H1 (cell line): ENCODE results near the gene EXOSC5. TPM values are rescaled to one million over a fixed set of nuclear protein-coding genes. Genes with fewer than 3 reads are reported as not detected.

Source experiments
- CTCF ChIA-PET: fragments of 300-600 bp; sonication (Branson Sonifier 250); formaldehyde crosslinking; loops from one replicate; lab custom pipeline; 2021; ENCODE audit not compliant: partially characterized antibody; lab: Charles Lee
- POLR2A ChIA-PET: fragments of 300-600 bp; sonication (Branson Sonifier 250); formaldehyde crosslinking; loops from one replicate; lab custom pipeline; 2021; ENCODE audit warnings: inconsistent platforms; ENCODE audit not compliant: partially characterized antibody; lab: Charles Lee
- DNase-seq, 2 experiments: peaks; one replicate each; pipeline versions ENCODE4 v3.0.0 to v3.0.0-alpha.2; 2010 to 2022; ENCODE audit warnings: low spot score in 2 of 2, low read depth in 1 of 2, mixed read lengths in 1 of 2
- FAIRE-seq: peaks from 2 replicates; lab custom pipeline; 2011; peaks lifted over from hg19 to GRCh38; lab: Jason Lieb, UNC
- H2AFZ ChIP-seq: 2 replicates; pipeline ENCODE4 v1.8.1; 2012; ENCODE audit warnings: low read length, inconsistent platforms
- H2AK5ac ChIP-seq: 2 replicates; pipeline ENCODE4 v1.6.1; 2013; ENCODE audit warnings: low read depth, low read length
- H2BK120ac ChIP-seq: replicated peaks from 2 replicates; pipeline ENCODE3; 2013; ENCODE audit warnings: low read depth, low read length, inconsistent platforms
- H2BK12ac ChIP-seq: 2 replicates; pipeline ENCODE4 v1.6.1; 2013; ENCODE audit warnings: low read depth, low read length
- H2BK15ac ChIP-seq: 2 replicates; pipeline ENCODE4 v1.6.1; 2013; ENCODE audit warnings: low read length
- H2BK20ac ChIP-seq: 2 replicates; pipeline ENCODE4 v1.6.1; 2013; ENCODE audit warnings: low read length
- H2BK5ac ChIP-seq: 2 replicates; pipeline ENCODE4 v1.6.1; 2013; ENCODE audit warnings: low read depth, low read length
- H3K14ac ChIP-seq: 2 replicates; pipeline ENCODE4 v1.6.1; 2013; ENCODE audit warnings: inconsistent platforms; ENCODE audit not compliant: insufficient read length
- H3K18ac ChIP-seq: 2 replicates; pipeline ENCODE4 v1.6.1; 2013; ENCODE audit warnings: low read length; ENCODE audit errors: extremely low read depth
- H3K23ac ChIP-seq: 2 replicates; pipeline ENCODE4 v1.6.1; 2013; ENCODE audit warnings: inconsistent platforms; ENCODE audit not compliant: insufficient read length
- H3K23me2 ChIP-seq: 2 replicates; pipeline ENCODE4 v1.6.1; 2013; ENCODE audit warnings: low read depth, low read length
- H3K27ac ChIP-seq: 2 replicates; pipeline ENCODE4 v1.6.1; 2011; ENCODE audit warnings: low read depth, low read length, inconsistent platforms
- H3K27me3 ChIP-seq, 4 experiments: replicated peaks in 1 of 4; 1 replicate in 1 of 4; 2 replicates in 3 of 4; pipeline versions ENCODE4 v1.6.1 to v1.8.1; 2011 to 2013; ENCODE audit warnings: low read length in 3 of 4, mild to moderate bottlenecking in 3 of 4, inconsistent platforms in 2 of 4, mixed read lengths in 2 of 4, moderate library complexity in 1 of 4; ENCODE audit not compliant: control insufficient read depth in 3 of 4, insufficient read depth in 3 of 4; ENCODE audit errors: extremely low read depth in 1 of 4
- H3K36me3 ChIP-seq, 4 experiments: 2 replicates each; pipeline versions ENCODE4 v1.6.1 to v1.8.1; 2011 to 2013; ENCODE audit warnings: mild to moderate bottlenecking in 4 of 4, low read length in 3 of 4, moderate library complexity in 2 of 4, control low read depth in 1 of 4, inconsistent platforms in 1 of 4; ENCODE audit not compliant: insufficient read depth in 4 of 4, control insufficient read depth in 2 of 4
- H3K4ac ChIP-seq: replicated peaks from 2 replicates; pipeline ENCODE3; 2013; ENCODE audit warnings: low read length, low read depth, mixed read lengths, inconsistent platforms; ENCODE audit not compliant: insufficient read length
- H3K4me1 ChIP-seq, 4 experiments: replicated peaks in 1 of 4; 1 replicate in 1 of 4; 2 replicates in 3 of 4; pipeline versions ENCODE4 v1.6.1 to v1.8.1; 2011 to 2013; ENCODE audit warnings: low read length in 3 of 4, inconsistent platforms in 2 of 4, mixed read lengths in 1 of 4; ENCODE audit not compliant: insufficient read depth in 4 of 4, control insufficient read depth in 3 of 4
- H3K4me2 ChIP-seq, 2 experiments: 2 replicates each; pipeline versions ENCODE4 v1.6.1 to v1.8.1; 2011 to 2013; ENCODE audit warnings: low read depth in 2 of 2, low read length in 2 of 2, control low read depth in 1 of 2, inconsistent platforms in 1 of 2, mild to moderate bottlenecking in 1 of 2; ENCODE audit not compliant: insufficient read depth in 1 of 2
- H3K4me3 ChIP-seq, 4 experiments: fragments of 200-600, 300-600 bp in 1 of 4; sonication (generic), shearing (Covaris generic), sonication (Bioruptor Twin) in 1 of 4; 2 replicates each; pipeline versions ENCODE4 v1.5.1 to v1.8.1; 2011 to 2016; ENCODE audit warnings: low read length in 4 of 4, low read depth in 3 of 4, control low read depth in 2 of 4, inconsistent platforms in 2 of 4, mild to moderate bottlenecking in 2 of 4, mixed read lengths in 1 of 4, moderate library complexity in 1 of 4; ENCODE audit not compliant: insufficient read depth in 2 of 4; ENCODE audit errors: extremely low read depth in 1 of 4
- H3K56ac ChIP-seq: replicated peaks from 2 replicates; pipeline ENCODE3; 2013; ENCODE audit warnings: low read depth, mild to moderate bottlenecking, mixed read lengths, low read length, inconsistent platforms; ENCODE audit not compliant: insufficient read length
- H3K79me1 ChIP-seq: 2 replicates; pipeline ENCODE4 v1.6.1; 2013; ENCODE audit warnings: low read depth, low read length, control low read depth
- H3K79me2 ChIP-seq, 2 experiments: 2 replicates each; pipeline versions ENCODE4 v1.6.1 to v1.8.1; 2012 to 2013; ENCODE audit warnings: low read length in 2 of 2, mild to moderate bottlenecking in 2 of 2, inconsistent platforms in 1 of 2; ENCODE audit not compliant: insufficient read depth in 2 of 2, control insufficient read depth in 1 of 2
- H3K9ac ChIP-seq, 4 experiments: replicated peaks in 1 of 4; 1 replicate in 1 of 4; 2 replicates in 3 of 4; pipeline versions ENCODE4 v1.6.1 to v1.8.1; 2011 to 2013; ENCODE audit warnings: low read depth in 3 of 4, low read length in 3 of 4, control low read depth in 2 of 4, mild to moderate bottlenecking in 2 of 4, moderate library complexity in 2 of 4, inconsistent platforms in 1 of 4; ENCODE audit errors: extremely low read depth in 1 of 4
- H3K9me3 ChIP-seq, 2 experiments: 2 replicates each; pipeline versions ENCODE4 v1.6.1 to v1.8.1; 2012 to 2013; ENCODE audit warnings: mild to moderate bottlenecking in 2 of 2, moderate library complexity in 2 of 2, control low read depth in 1 of 2, inconsistent platforms in 1 of 2, low read depth in 1 of 2, low read length in 1 of 2, mixed read lengths in 1 of 2; ENCODE audit not compliant: insufficient read depth in 2 of 2
- H4K20me1 ChIP-seq, 2 experiments: replicated peaks in 1 of 2; 2 replicates each; pipeline versions ENCODE3 to v1.8.1; 2011 to 2013; ENCODE audit warnings: inconsistent platforms in 2 of 2, low read length in 2 of 2, mild to moderate bottlenecking in 1 of 2; ENCODE audit not compliant: insufficient read depth in 2 of 2, control insufficient read depth in 1 of 2
- H4K5ac ChIP-seq: 2 replicates; pipeline ENCODE4 v1.6.1; 2013; ENCODE audit warnings: low read length, low read depth, mixed read lengths, inconsistent platforms; ENCODE audit not compliant: insufficient read length
- H4K8ac ChIP-seq: 2 replicates; pipeline ENCODE4 v1.8.0; 2013; ENCODE audit warnings: mild to moderate bottlenecking, moderate library complexity, low read length, inconsistent platforms; ENCODE audit not compliant: insufficient read depth; ENCODE audit errors: extremely low read depth
- H4K91ac ChIP-seq: replicated peaks from 2 replicates; pipeline ENCODE3; 2013; ENCODE audit warnings: low read length, mixed read lengths, inconsistent platforms; ENCODE audit not compliant: insufficient read length
- BCL11A ChIP-seq, 2 experiments: IDR thresholded peaks; one replicate each; pipeline ENCODE4 v1.6.1; 2011; ENCODE audit warnings: low read depth in 2 of 2, low read length in 2 of 2, mild to moderate bottlenecking in 2 of 2
- GTF2F1 ChIP-seq: IDR thresholded peaks from 2 replicates; pipeline ENCODE4 v1.6.1; 2012; ENCODE audit warnings: low read depth, low read length, improper control_type of control experiment, borderline replicate concordance
- KDM4A ChIP-seq: IDR thresholded peaks from one replicate; pipeline ENCODE4 v1.7.1; 2012; ENCODE audit warnings: low read depth, mild to moderate bottlenecking, moderate library complexity, low read length, inconsistent platforms; ENCODE audit not compliant: severe bottlenecking
- NRF1 ChIP-seq: IDR thresholded peaks from 2 replicates; pipeline ENCODE4 v1.6.1; 2011; ENCODE audit warnings: mild to moderate bottlenecking, low read depth, low read length, improper control_type of control experiment
- PHF8 ChIP-seq: fragments of 200-600 bp; sonication (generic); conservative IDR thresholded peaks from 2 replicates; pipeline ENCODE4 v1.7.1; 2012; ENCODE audit warnings: low read depth, mild to moderate bottlenecking, inconsistent platforms, low read length, moderate library complexity
- POLR2AphosphoS5 ChIP-seq: IDR thresholded peaks from 2 replicates; pipeline ENCODE4 v1.6.1; 2011; ENCODE audit warnings: low read depth, low read length
- RNF2 ChIP-seq: fragments of 200-900, 300-1000 bp; sonication (generic); IDR thresholded peaks from 2 replicates; pipeline ENCODE4 v1.7.1; 2016; ENCODE audit warnings: borderline replicate concordance, low read depth, mild to moderate bottlenecking, antibody characterized with exemption, low read length; ENCODE audit not compliant: poor library complexity, severe bottlenecking; ENCODE audit errors: missing control alignments
- SIN3A ChIP-seq, 2 experiments: IDR thresholded peaks in 1 of 2; conservative IDR thresholded peaks in 1 of 2; 2 replicates each; pipeline ENCODE4 v1.6.1; 2011 to 2012; ENCODE audit warnings: low read length in 2 of 2, improper control_type of control experiment in 1 of 2, low read depth in 1 of 2, mild to moderate bottlenecking in 1 of 2
- TAF7 ChIP-seq: optimal IDR thresholded peaks from 2 replicates; pipeline ENCODE3; 2011; ENCODE audit warnings: low read depth, mild to moderate bottlenecking, inconsistent platforms, low read length, moderate library complexity, borderline replicate concordance
- WGBS, 2 experiments: shearing (Covaris generic) in 1 of 2; methylation state at CpG; one replicate each; pipeline versions ENCODE4 v1.1.6 to v1.1.7; 2013 to 2015; ENCODE audit warnings: low lambda C conversion rate in 2 of 2, mixed read lengths in 2 of 2, inconsistent platforms in 1 of 2, low coverage in 1 of 2, missing lambda C conversion rate in 1 of 2; ENCODE audit not compliant: insufficient replicate concordance in 2 of 2, insufficient coverage in 1 of 2, insufficient read length in 1 of 2; ENCODE audit errors: extremely low coverage in 1 of 2, missing lambda C conversion rate in 1 of 2; 5-methylcytosine and 5-hydroxymethylcytosine counted together
- polyA plus RNA-seq, 7 experiments: library from polyadenylated mRNA; depleted of rRNA in 3 of 7; stranded (reverse) in 5 of 7; unstranded in 2 of 7; fragments of >200 nt in 5 of 7; fragments of 200-250 nt in 2 of 7; gene quantifications; 1 replicate in 5 of 7; 2 replicates in 1 of 7; 4 replicates in 1 of 7; pipeline versions ENCODE4 v1.2.1 to v1.2.3, GENCODE V29; 2011 to 2013; ENCODE audit warnings: missing spikeins in 2 of 7, mixed read lengths in 2 of 7
- total RNA-seq: library from RNA; stranded (reverse); fragmentation: NEBNext Ultra II Directional; extraction: Animal tissue kit (Norgen Biotek cat#: 25700); gene quantifications from 2 replicates; pipeline ENCODE4 v1.2.1, GENCODE V29; 2021
- TF ChIP-seq, protein P1 (sequence below): IDR thresholded peaks from 2 replicates; pipeline ENCODE4 v1.6.1; 2011; ENCODE audit warnings: low read length, improper control_type of control experiment

Gene EXOSC5
- total and polyA plus RNA-seq, 2 of the 8 experiments (the other 6 are each of a cell fraction or from before 2014, with no cell fraction given), result 56.2 to 92.8 TPM

DNA sequence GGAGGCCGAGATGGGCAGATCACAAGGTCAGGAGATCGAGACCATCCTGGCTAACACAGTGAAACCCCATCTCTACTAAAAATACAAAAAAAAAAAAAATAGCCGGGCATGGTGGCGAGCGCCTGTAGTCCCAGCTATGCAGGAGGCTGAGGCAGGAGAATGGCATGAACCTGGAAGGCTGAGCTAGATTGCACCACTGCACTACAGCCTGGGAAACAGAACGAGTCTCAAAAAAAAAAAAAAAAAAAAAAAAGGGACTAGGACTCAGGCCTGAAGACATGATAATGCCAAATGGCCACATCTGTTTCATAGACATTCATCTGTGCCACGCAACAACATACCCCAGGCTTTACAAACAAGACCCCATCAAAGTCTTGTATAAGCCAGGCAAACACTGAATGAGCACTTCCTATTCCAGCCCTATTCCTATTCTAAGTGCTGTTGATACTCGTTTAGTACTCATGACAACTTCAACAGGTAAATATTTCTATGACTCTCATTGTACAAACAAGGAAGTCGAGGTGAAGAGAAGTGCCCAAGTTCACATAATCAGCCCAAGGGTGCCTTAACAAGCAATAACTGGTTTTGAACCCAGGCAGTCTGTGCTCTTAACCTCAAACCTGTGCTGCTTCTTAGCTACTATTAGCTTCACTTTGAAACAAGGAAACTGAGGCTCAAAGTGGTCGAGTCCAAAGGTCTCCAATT lies 34.9 kb downstream of the EXOSC5 start:
- POLR2A ChIA-PET, result interaction anchor here (0.7 to 3.1 kb wide), 3 partner anchors 9 to 28 kb away, joined by 5 to 29 read pairs (median 8); partner anchors contain the start of gene TGFB1
- FAIRE-seq (no peak), DNase-seq (no peak)
- no peak overlapping the region for H4K8ac ChIP-seq
- H3K56ac ChIP-seq, result no peak overlapping the region
- peaks cover 6% of the 10 kb centered on the region; the same call in 1 of the 2 replicates for H3K79me1 ChIP-seq
- H3K9me3 ChIP-seq, result no peaks in the 10 kb centered on the region
- H3K18ac ChIP-seq, result no peak overlapping the region
- H2AFZ ChIP-seq, result no peak overlapping the region
- CTCF ChIA-PET, result interaction anchor here (0.6 to 4.6 kb wide), 3 partner anchors 8 to 33 kb away, joined by 3 to 37 read pairs (median 3); partner anchors contain the start of gene TGFB1
- no peak overlapping the region for H3K27ac ChIP-seq
- H4K20me1 ChIP-seq, result peaks cover 0 to 3% of the 10 kb centered on the region in 2 experiments
- H2BK15ac ChIP-seq, result no peak overlapping the region
- peaks cover 0 to 6% (median 2%) of the 10 kb centered on the region in 4 experiments; a peak in 2 of 7 replicates for H3K4me1 ChIP-seq
- H3K4me2 ChIP-seq, result no peak overlapping the region
- H3K4me3 ChIP-seq, result no peak overlapping the region
- H4K91ac ChIP-seq, result no peak overlapping the region
- 77% methylated on average over 7 of the region's 10 CpGs; no CpG with 5 or more reads in 1 of the 2 experiments for WGBS, 2 experiments
- H2BK12ac ChIP-seq, result no peak overlapping the region
- no peak overlapping the region for H2AK5ac ChIP-seq
- H3K27me3 ChIP-seq, result no peaks in the 10 kb centered on the region
- no peaks in the 10 kb centered on the region for H3K36me3 ChIP-seq
- no peak overlapping the region for H3K4ac ChIP-seq
- H3K23me2 ChIP-seq, result peaks cover 6% of the 10 kb centered on the region
- no peak overlapping the region for H3K9ac ChIP-seq
- H2BK20ac ChIP-seq, result no peak overlapping the region
- no peak overlapping the region for H3K14ac ChIP-seq
- no peak overlapping the region for H2BK120ac ChIP-seq
- no peaks in the 10 kb centered on the region for H3K79me2 ChIP-seq
- no peak overlapping the region for H2BK5ac ChIP-seq
- no peak overlapping the region for H3K23ac ChIP-seq
- H4K5ac ChIP-seq, result no peak overlapping the region
- TF ChIP-seq NRF1 (no peak), RNF2 (no peak), SIN3A (conservative IDR thresholded peaks at IDR 0.05 in 1 of 2, IDR thresholded peaks at IDR 0.05 in 1 of 2; ENCODE audit: low read depth in 1 of 2, low read length in 2 of 2) (no peak), POLR2AphosphoS5 (no peak), GTF2F1 (no peak), BCL11A (IDR thresholded peaks at IDR 0.05; ENCODE audit: low read depth in 2 of 2, low read length in 2 of 2) (no peak), TAF7 (no peak), KDM4A (no peak), PHF8 (no peak)
- TF ChIP-seq, protein P1, sequence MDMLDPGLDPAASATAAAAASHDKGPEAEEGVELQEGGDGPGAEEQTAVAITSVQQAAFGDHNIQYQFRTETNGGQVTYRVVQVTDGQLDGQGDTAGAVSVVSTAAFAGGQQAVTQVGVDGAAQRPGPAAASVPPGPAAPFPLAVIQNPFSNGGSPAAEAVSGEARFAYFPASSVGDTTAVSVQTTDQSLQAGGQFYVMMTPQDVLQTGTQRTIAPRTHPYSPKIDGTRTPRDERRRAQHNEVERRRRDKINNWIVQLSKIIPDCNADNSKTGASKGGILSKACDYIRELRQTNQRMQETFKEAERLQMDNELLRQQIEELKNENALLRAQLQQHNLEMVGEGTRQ, result no peak
